ENCODE data around the gene BRICD5.
"Not testable (repeated sequence)": the region's sequence is repeated elsewhere in the genome, so short reads cannot be mapped to it uniquely, and the experiment has no call there.

BRICD5 gene

GRCh38 chr16:2223221-2223941 is 12.7 kb upstream of the BRICD5 start, which contains the start of gene E4F1:
TSS of gene E4F1 (plus strand) at chr16:2223591. CDS start at chr16:2223614, 23 bp downstream.
- peak; percentile 99 for DNase-seq (ENCODE audit: low spot score)

- no peak for DNase-seq (ENCODE audit: low spot score)
Observed at GRCh38 chr16:2216330-2216729, 5.7 kb upstream of the BRICD5 start.

- DNase-seq (ENCODE audit: low spot score), result no peak
Observed at GRCh38 chr16:2214719-2214968, 4.0 kb upstream of the BRICD5 start, which contains the start of gene PGP. TSS of gene PGP (minus strand) at chr16:2214840. CDS start at chr16:2214777, 63 bp downstream.

GRCh38 chr16:2213817-2214718 is 3.4 kb upstream of the BRICD5 start:
- no peak for DNase-seq (ENCODE audit: low spot score)

- DNase-seq (ENCODE audit: low spot score), result no peak
Observed at GRCh38 chr16:2212362-2213324, 2.0 kb upstream of the BRICD5 start.

- DNase-seq (ENCODE audit: low spot score), result no peak
Observed at GRCh38 chr16:2211923-2212347, 1.3 kb upstream of the BRICD5 start.

- no peak for DNase-seq (ENCODE audit: low spot score)
Observed at GRCh38 chr16:2210009-2210332, 692 bp downstream of the BRICD5 start.

GRCh38 chr16:2209258-2210008 is 1.2 kb downstream of the BRICD5 start:
- DNase-seq (ENCODE audit: low spot score), result no peak

GRCh38 chr16:2208772-2209171 is 1.9 kb downstream of the BRICD5 start:
- DNase-seq (ENCODE audit: low spot score), result no peak

- DNase-seq (ENCODE audit: low spot score), result no peak
Observed at GRCh38 chr16:2208308-2208707, 2.4 kb downstream of the BRICD5 start.

- DNase-seq (ENCODE audit: low spot score), result no peak
Observed at GRCh38 chr16:2207872-2208271, 2.8 kb downstream of the BRICD5 start.

GRCh38 chr16:2206780-2207433 is 3.8 kb downstream of the BRICD5 start:
- no peak for DNase-seq (ENCODE audit: low spot score)

GRCh38 chr16:2206420-2206779 is 4.3 kb downstream of the BRICD5 start:
- no peak for DNase-seq (ENCODE audit: low spot score)

- peak; percentile 41 for DNase-seq (ENCODE audit: low spot score)
Observed at GRCh38 chr16:2205967-2206313, 4.7 kb downstream of the BRICD5 start.

GRCh38 chr16:2205104-2205966 is 5.3 kb downstream of the BRICD5 start, which contains the start of gene MLST8:
TSS of gene MLST8 (plus strand) at chr16:2205454. CDS start at chr16:2206086, 632 bp downstream.
- DNase-seq (ENCODE audit: low spot score), result peak; percentile 96

GRCh38 chr16:2204416-2205103 is 6.1 kb downstream of the BRICD5 start:
- DNase-seq (ENCODE audit: low spot score), result no peak

- DNase-seq (ENCODE audit: low spot score), result not testable (repeated sequence)
Observed at GRCh38 chr16:2203119-2203688, 7.5 kb downstream of the BRICD5 start.

GRCh38 chr16:2200313-2200712 is 10.3 kb downstream of the BRICD5 start:
- DNase-seq (ENCODE audit: low spot score), result no peak

- no peak for DNase-seq (ENCODE audit: low spot score)
Observed at GRCh38 chr16:2199621-2200139, 11.0 kb downstream of the BRICD5 start.
